Endothelial cell (in vitro differentiated cells): ENCODE data around the gene DTX3L. TPM values are rescaled to one million over a fixed set of nuclear protein-coding genes. Genes with fewer than 3 reads are reported as not detected.

Source experiments
- DNase-seq: peaks from one replicate; pipeline ENCODE4 v3.0.0; 2021; ENCODE audit warnings: low spot score
- H3K27ac Mint-ChIP-seq: one replicate; pipeline ENCODE4 v1.8.0; 2021; ENCODE audit warnings: mixed read lengths, inconsistent platforms; ENCODE audit not compliant: unreplicated experiment
- H3K27me3 Mint-ChIP-seq: one replicate; pipeline ENCODE4 v1.8.0; 2021; ENCODE audit warnings: mild to moderate bottlenecking, moderate library complexity, mixed read lengths, inconsistent platforms; ENCODE audit not compliant: unreplicated experiment
- H3K36me3 Mint-ChIP-seq: one replicate; pipeline ENCODE4 v1.8.0; 2021; ENCODE audit warnings: mild to moderate bottlenecking, low read depth, mixed read lengths, inconsistent platforms; ENCODE audit not compliant: unreplicated experiment
- H3K4me1 Mint-ChIP-seq: one replicate; pipeline ENCODE4 v1.8.0; 2021; ENCODE audit warnings: mild to moderate bottlenecking, mixed read lengths, inconsistent platforms; ENCODE audit not compliant: unreplicated experiment
- H3K4me3 Mint-ChIP-seq: one replicate; pipeline ENCODE4 v1.8.0; 2021; ENCODE audit warnings: mild to moderate bottlenecking, mixed read lengths, inconsistent platforms; ENCODE audit not compliant: unreplicated experiment
- H3K9me3 Mint-ChIP-seq: one replicate; pipeline ENCODE4 v1.8.0; 2021; ENCODE audit warnings: mixed read lengths, inconsistent platforms; ENCODE audit not compliant: unreplicated experiment
- CTCF ChIP-seq: fragments of 200-600 bp; sonication (generic); IDR thresholded peaks from one replicate; pipeline ENCODE4 v1.5.0; 2021; ENCODE audit warnings: antibody characterized with exemption; ENCODE audit not compliant: unreplicated experiment
- total RNA-seq: library from RNA; stranded (reverse); fragmentation: NEBNext Ultra II Directional; extraction: Animal tissue kit (Norgen Biotek cat#: 25700); gene quantifications from one replicate; pipeline ENCODE4 v1.2.1, GENCODE V29; 2021; ENCODE audit not compliant: unreplicated experiment

The DTX3L gene
- total RNA-seq, 1 donor from 2014 or later = 6.0 TPM

GRCh38 chr3:122548076-122548475 is 16.1 kb upstream of the DTX3L start:
- no peaks in the 10 kb centered on the region for H3K4me1 Mint-ChIP-seq
- no peak overlapping the region for H3K27ac Mint-ChIP-seq
- peaks cover 5% of the 10 kb centered on the region for H3K36me3 Mint-ChIP-seq

GRCh38 chr3:122548619-122549018 is 15.5 kb upstream of the DTX3L start:
- DNase-seq = no peak
- no peak for TF ChIP-seq CTCF
- no peaks in the 10 kb centered on the region for H3K4me1 Mint-ChIP-seq
- no peaks in the 10 kb centered on the region for H3K27me3 Mint-ChIP-seq
- H3K36me3 Mint-ChIP-seq = peaks cover 5% of the 10 kb centered on the region
- H3K27ac Mint-ChIP-seq = no peak overlapping the region
- H3K4me3 Mint-ChIP-seq = no peak overlapping the region
- no peaks in the 10 kb centered on the region for H3K9me3 Mint-ChIP-seq

More at GRCh38 chr3:122548076-122548475, 16.1 kb upstream of the DTX3L start:
- no peak for DNase-seq
- no peaks in the 10 kb centered on the region for H3K27me3 Mint-ChIP-seq
- no peak for TF ChIP-seq CTCF
- no peaks in the 10 kb centered on the region for H3K9me3 Mint-ChIP-seq
- H3K4me3 Mint-ChIP-seq = no peak overlapping the region

DNA sequence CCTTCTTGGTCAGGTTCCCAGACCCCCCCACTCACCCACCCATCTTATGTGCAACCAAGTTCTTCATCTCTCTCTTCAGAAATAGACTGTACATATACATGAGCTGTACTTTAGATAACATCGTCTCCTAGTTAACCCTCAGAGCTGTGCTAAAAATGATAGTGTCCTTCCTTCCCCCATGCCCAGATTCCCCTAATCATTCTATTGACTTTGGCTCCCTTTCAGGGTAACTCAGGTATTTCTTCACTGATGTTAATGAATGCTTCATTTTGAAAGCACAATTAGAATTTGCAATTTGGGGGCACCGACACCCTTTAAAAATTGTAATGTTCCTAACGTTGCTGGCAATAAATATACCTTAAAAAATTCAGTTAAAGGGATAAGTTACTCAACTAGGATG is 11.0 kb upstream of the DTX3L start:
- Mint-ChIP-seq H3K4me1 (peaks cover 3% of the 10 kb centered on the region), H3K27ac (no peak overlapping the region), H3K4me3 (no peak overlapping the region), H3K36me3 (peaks cover 5% of the 10 kb centered on the region), H3K27me3 (peaks cover 3% of the 10 kb centered on the region), H3K9me3 (no peaks in the 10 kb centered on the region)
- no peak for TF ChIP-seq CTCF
- DNase-seq = no peak

- no peak for DNase-seq
- Mint-ChIP-seq H3K4me3 (no peak overlapping the region), H3K27ac (no peak overlapping the region), H3K27me3 (peaks cover 3% of the 10 kb centered on the region), H3K4me1 (peaks cover 8% of the 10 kb centered on the region), H3K36me3 (peaks cover 5% of the 10 kb centered on the region), H3K9me3 (no peaks in the 10 kb centered on the region)
- TF ChIP-seq CTCF = no peak
Measured at GRCh38 chr3:122555275-122556071, 8.7 kb upstream of the DTX3L start.

DNA sequence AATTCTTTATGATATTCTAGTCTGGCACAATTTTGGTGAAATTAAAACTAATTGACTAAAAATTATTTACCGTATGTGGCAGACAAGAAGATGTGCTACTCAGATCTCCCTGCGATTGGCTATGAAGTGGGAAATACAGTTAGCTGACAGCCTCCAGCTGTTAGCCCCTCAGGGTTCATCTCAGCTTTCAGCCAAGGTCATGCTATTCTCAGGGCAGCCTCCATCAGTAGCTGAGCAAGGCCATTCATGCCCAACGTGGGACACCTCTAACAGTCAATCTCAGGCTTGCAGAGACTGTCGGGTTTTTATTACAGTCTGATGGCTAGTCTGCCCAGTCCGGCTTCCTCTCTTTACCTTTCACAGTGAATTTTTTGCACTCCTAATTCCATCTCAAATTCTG is 6.8 kb upstream of the DTX3L start:
- H3K9me3 Mint-ChIP-seq = no peaks in the 10 kb centered on the region
- no peak for DNase-seq
- no peak for TF ChIP-seq CTCF
- H3K27me3 Mint-ChIP-seq = peaks cover 5% of the 10 kb centered on the region
- H3K4me3 Mint-ChIP-seq = no peak overlapping the region
- no peak overlapping the region for H3K27ac Mint-ChIP-seq
- H3K36me3 Mint-ChIP-seq = no peaks in the 10 kb centered on the region
- H3K4me1 Mint-ChIP-seq = peaks cover 8% of the 10 kb centered on the region
